ENCODE results near the gene TPSG1. TPM values are rescaled to one million over a fixed set of nuclear protein-coding genes. Genes with fewer than 3 reads are reported as not detected.
"Not testable (repeated sequence)": the region's sequence is repeated elsewhere in the genome, so short reads cannot be mapped to it uniquely, and the experiment has no call there.

The TPSG1 gene
- total RNA-seq, 1 experiment from 2014 or later, result not detected

DNA sequence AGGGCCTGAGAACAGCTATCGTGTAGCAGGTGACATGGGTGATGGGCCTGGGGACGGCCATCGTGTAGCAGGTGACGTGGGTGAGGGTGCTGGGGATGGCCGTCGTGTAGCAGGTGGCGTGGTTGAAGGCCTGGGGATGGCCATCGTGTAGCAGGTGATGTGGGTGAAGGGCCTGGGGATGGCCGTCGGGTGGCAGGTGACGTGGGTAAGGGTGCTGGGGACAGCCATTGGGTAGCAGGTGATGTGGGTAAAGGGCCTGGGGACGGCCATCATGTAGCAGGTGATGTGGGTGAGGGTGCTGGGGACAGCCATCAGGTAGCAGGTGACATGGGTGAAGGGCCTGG lies 46.3 kb upstream of the TPSG1 start:
- no peak overlapping the region for H4K8ac ChIP-seq (replicated peaks; ENCODE audit: insufficient read length, low read depth, low read length)
- no peak overlapping the region for H3K18ac ChIP-seq (ENCODE audit: insufficient read length, low read depth, low read length)
- no peaks in the 10 kb centered on the region for H4K20me1 ChIP-seq (ENCODE audit: control insufficient read depth, insufficient read depth, insufficient read length)
- no peak overlapping the region for H2BK15ac ChIP-seq (ENCODE audit: low read depth, low read length)
- H3K4ac ChIP-seq (ENCODE audit: low read depth, low read length), result no peak overlapping the region
- no peak overlapping the region for H2BK20ac ChIP-seq (ENCODE audit: low read depth, low read length, poor library complexity, severe bottlenecking)
- DNase-seq, result no peak
- Mint-ChIP-seq H3K9me3 (peaks cover 1 to 7% of the 10 kb centered on the region in 2 experiments; a peak in 3 of 5 replicates), H3K4me1 (peaks cover 3 to 6% of the 10 kb centered on the region in 2 experiments), H3K36me3 (ENCODE audit: insufficient read depth in 1 of 3, low read depth in 3 of 3) (peaks cover 0 to 6% (median 2%) of the 10 kb centered on the region in 3 experiments; a peak in 3 of 7 replicates), H3K4me3 (no peak overlapping the region), H3K27ac (no peak overlapping the region; a peak in 1 of 7 replicates), H3K27me3 (ENCODE audit: low read depth) (peaks cover 42% of the 10 kb centered on the region)
- no peak overlapping the region for H3K56ac ChIP-seq (ENCODE audit: insufficient read length, low read depth, low read length)
- no peaks in the 10 kb centered on the region for H3K79me2 ChIP-seq (ENCODE audit: insufficient read depth, low read length)
- H2AFZ ChIP-seq (ENCODE audit: low read length), result no peak overlapping the region
- no peak overlapping the region for H3K4me2 ChIP-seq (ENCODE audit: insufficient read depth, insufficient read length, low read length)
- H3K23ac ChIP-seq (ENCODE audit: insufficient read length, low read depth, low read length), result no peak overlapping the region
- H2AK5ac ChIP-seq (ENCODE audit: insufficient read length, low read length), result no peak overlapping the region
- H3K27ac ChIP-seq (ENCODE audit: insufficient read length, low read depth, low read length), result no peak overlapping the region
- no peaks in the 10 kb centered on the region for H3K23me2 ChIP-seq (ENCODE audit: insufficient read length, low read depth, low read length, poor library complexity, severe bottlenecking)
- H2BK5ac ChIP-seq (ENCODE audit: insufficient read length, low read length), result no peak overlapping the region
- H2BK120ac ChIP-seq (ENCODE audit: low read depth, low read length, poor library complexity, severe bottlenecking), result no peak overlapping the region
- H4K91ac ChIP-seq (ENCODE audit: insufficient read length, low read depth, low read length), result no peak overlapping the region
- H4K5ac ChIP-seq (ENCODE audit: insufficient read length, low read depth, low read length), result no peak overlapping the region
- TF ChIP-seq, protein P1, sequence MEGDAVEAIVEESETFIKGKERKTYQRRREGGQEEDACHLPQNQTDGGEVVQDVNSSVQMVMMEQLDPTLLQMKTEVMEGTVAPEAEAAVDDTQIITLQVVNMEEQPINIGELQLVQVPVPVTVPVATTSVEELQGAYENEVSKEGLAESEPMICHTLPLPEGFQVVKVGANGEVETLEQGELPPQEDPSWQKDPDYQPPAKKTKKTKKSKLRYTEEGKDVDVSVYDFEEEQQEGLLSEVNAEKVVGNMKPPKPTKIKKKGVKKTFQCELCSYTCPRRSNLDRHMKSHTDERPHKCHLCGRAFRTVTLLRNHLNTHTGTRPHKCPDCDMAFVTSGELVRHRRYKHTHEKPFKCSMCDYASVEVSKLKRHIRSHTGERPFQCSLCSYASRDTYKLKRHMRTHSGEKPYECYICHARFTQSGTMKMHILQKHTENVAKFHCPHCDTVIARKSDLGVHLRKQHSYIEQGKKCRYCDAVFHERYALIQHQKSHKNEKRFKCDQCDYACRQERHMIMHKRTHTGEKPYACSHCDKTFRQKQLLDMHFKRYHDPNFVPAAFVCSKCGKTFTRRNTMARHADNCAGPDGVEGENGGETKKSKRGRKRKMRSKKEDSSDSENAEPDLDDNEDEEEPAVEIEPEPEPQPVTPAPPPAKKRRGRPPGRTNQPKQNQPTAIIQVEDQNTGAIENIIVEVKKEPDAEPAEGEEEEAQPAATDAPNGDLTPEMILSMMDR (conservative IDR thresholded peaks at IDR 0.05), result no peak
- H3K9me3 ChIP-seq (ENCODE audit: control insufficient read depth, low read depth, low read length), result no peaks in the 10 kb centered on the region
- H3K4me1 ChIP-seq (ENCODE audit: insufficient read depth, low read length), result no peaks in the 10 kb centered on the region; the same call in 1 of the 2 replicates
- H3K9ac ChIP-seq (ENCODE audit: extremely low read depth, insufficient read length, low read length), result no peak overlapping the region
- H3T11ph ChIP-seq (ENCODE audit: low read length), result no peak overlapping the region
- WGBS (ENCODE audit: extremely low coverage, insufficient read length, low lambda C conversion rate), result no CpG with 5 or more reads among the region's 12 CpGs
- H3K14ac ChIP-seq (ENCODE audit: insufficient read depth, low read length), result no peak overlapping the region
- H3K27me3 ChIP-seq (ENCODE audit: insufficient read depth, low read length), result no peaks in the 10 kb centered on the region
- H3K79me1 ChIP-seq (ENCODE audit: insufficient read depth, low read depth, low read length, poor library complexity, severe bottlenecking), result no peaks in the 10 kb centered on the region
- no peak overlapping the region for H2BK12ac ChIP-seq (ENCODE audit: insufficient read length, low read depth, low read length)

DNA sequence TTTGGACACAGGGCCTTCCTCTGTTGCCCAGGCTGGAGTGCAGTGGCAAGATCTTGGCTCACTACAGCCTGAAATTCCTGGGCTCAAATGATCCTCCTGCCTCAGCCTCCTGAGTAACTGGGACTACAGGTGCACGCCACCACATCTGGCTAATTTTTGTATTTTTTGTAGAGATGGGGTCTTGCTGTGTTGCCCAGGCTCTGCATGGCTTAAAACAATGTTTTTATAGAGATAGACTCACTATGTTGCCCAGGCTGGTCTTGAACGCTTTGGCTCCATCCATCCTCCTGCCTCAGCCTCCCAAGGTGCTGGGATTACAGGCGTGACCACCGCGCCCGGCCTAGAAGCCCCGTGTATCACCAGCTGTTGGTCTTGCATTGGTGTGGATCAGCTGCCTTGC lies 44.4 kb upstream of the TPSG1 start:
- not testable (repeated sequence) for H3K27ac Mint-ChIP-seq; H2BK120ac ChIP-seq (ENCODE audit: low read depth, low read length, poor library complexity, severe bottlenecking); H4K5ac ChIP-seq (ENCODE audit: insufficient read length, low read depth, low read length); H3K56ac ChIP-seq (ENCODE audit: insufficient read length, low read depth, low read length); H3K23me2 ChIP-seq (ENCODE audit: insufficient read length, low read depth, low read length, poor library complexity, severe bottlenecking); H2AK5ac ChIP-seq (ENCODE audit: insufficient read length, low read length); H3K23ac ChIP-seq (ENCODE audit: insufficient read length, low read depth, low read length); H2AFZ ChIP-seq (ENCODE audit: low read length); DNase-seq; H3K9me3 ChIP-seq (ENCODE audit: control insufficient read depth, low read depth, low read length); H3K27me3 ChIP-seq (ENCODE audit: insufficient read depth, low read length); H3K4me1 ChIP-seq (ENCODE audit: insufficient read depth, low read length); H2BK20ac ChIP-seq (ENCODE audit: low read depth, low read length, poor library complexity, severe bottlenecking); H2BK15ac ChIP-seq (ENCODE audit: low read depth, low read length); H3K18ac ChIP-seq (ENCODE audit: insufficient read length, low read depth, low read length); H3K27ac ChIP-seq (ENCODE audit: insufficient read length, low read depth, low read length); H3K9ac ChIP-seq (ENCODE audit: extremely low read depth, insufficient read length, low read length); H3K79me1 ChIP-seq (ENCODE audit: insufficient read depth, low read depth, low read length, poor library complexity, severe bottlenecking); H3K4me3 Mint-ChIP-seq; H4K20me1 ChIP-seq (ENCODE audit: control insufficient read depth, insufficient read depth, insufficient read length); H4K8ac ChIP-seq (replicated peaks; ENCODE audit: insufficient read length, low read depth, low read length); H4K91ac ChIP-seq (ENCODE audit: insufficient read length, low read depth, low read length); H3K4ac ChIP-seq (ENCODE audit: low read depth, low read length); H3K4me2 ChIP-seq (ENCODE audit: insufficient read depth, insufficient read length, low read length); H2BK5ac ChIP-seq (ENCODE audit: insufficient read length, low read length); H3K4me1 Mint-ChIP-seq; H2BK12ac ChIP-seq (ENCODE audit: insufficient read length, low read depth, low read length); H3K36me3 Mint-ChIP-seq (ENCODE audit: insufficient read depth in 1 of 3, low read depth in 3 of 3); H3K14ac ChIP-seq (ENCODE audit: insufficient read depth, low read length); H3K79me2 ChIP-seq (ENCODE audit: insufficient read depth, low read length); H3T11ph ChIP-seq (ENCODE audit: low read length)
- peaks cover 8 to 17% of the 10 kb centered on the region in 2 experiments for H3K9me3 Mint-ChIP-seq
- WGBS (ENCODE audit: extremely low coverage, insufficient read length, low lambda C conversion rate), result no CpG with 5 or more reads among the region's 7 CpGs
- peaks cover 35% of the 10 kb centered on the region for H3K27me3 Mint-ChIP-seq (ENCODE audit: low read depth)

Measured in H9 (cell line).